Measurements from ENCODE around the gene TACC2.
"Not testable (repeated sequence)": the region's sequence is repeated elsewhere in the genome, so short reads cannot be mapped to it uniquely, and the experiment has no call there.

Gene TACC2

GRCh38 chr10:121981346-121981745 is 7.6 kb upstream of the TACC2 start:
- DNase-seq, result no peak

DNA sequence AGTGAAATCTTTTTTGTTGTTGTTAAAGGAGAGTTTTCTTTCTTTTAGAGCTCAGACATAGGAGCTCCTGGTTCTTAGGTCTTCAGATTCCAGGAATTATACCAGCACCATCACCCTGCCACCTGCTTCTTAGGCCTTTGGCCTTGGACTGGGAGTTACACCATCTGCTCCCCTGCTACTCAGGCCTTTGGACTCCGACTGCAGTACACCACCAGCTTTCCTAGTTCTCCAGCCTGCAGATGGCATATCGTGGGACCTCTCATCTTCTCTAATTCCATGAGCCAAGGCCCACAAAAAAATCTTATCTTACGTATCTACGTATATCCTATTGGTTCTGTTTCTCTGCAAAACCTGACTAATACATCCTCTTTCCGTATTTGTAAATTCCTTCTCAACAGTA is 5.1 kb upstream of the TACC2 start:
- DNase-seq, result peak; percentile 43

DNA sequence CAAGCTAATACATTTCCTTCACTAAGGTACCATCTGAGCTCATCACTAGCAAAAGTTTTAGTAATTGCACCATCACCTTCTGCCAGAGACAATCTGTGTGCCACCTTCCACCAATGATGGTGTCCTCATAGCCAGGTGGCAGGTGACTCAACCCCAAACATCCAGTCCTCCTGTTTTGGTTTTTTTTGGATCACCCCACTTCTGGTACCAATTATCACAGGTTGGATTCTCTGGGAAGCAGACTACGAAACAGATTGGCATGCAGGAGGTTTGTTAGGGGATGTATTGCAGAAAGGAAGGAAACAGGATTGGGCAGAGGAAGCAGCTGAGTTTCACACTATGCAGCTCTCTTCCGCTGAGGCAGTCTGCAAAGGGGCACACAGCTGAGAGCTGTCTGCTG is 4.5 kb upstream of the TACC2 start:
- DNase-seq, result no peak

DNA sequence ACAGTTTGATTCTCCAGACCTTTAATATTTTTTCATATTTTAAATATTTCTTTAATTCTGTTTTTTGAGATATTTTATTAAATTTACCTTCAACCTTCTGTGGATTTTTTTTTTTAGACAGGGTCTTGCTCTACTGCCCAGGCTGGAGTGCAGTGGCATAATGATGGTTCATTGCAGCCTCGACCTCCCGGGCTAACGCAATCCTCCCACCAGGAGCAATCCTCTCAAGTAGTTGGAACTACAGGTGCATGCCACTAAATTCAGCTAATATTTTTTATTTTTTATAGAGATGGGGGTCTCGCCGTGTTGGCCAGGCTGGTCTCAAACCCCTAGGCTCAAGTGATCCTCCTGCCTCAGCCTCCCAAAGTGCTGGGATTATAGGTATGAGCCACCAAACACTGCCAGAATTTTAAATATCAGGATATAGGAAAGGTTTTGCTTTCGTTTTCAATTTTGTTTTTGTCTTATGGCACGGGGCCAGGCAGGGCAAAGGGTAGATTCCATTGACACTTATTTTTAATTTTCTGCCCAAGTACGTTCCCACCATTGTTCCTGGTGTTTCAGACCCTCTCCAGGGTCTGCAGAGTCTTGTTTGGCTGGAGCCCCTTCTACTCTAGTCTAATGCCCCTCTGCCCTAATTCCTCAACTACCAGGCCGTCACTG is 1.2 kb downstream of the TACC2 start:
- no peak for DNase-seq

- DNase-seq, result not testable (repeated sequence)
These were observed 2.8 kb downstream of the TACC2 start for GRCh38 chr10:121991727-121992126.

- DNase-seq, result no peak
These were observed 5.5 kb downstream of the TACC2 start for GRCh38 chr10:121994429-121994941.

GRCh38 chr10:121998462-121998861 is 9.5 kb downstream of the TACC2 start:
- DNase-seq, result no peak

DNA sequence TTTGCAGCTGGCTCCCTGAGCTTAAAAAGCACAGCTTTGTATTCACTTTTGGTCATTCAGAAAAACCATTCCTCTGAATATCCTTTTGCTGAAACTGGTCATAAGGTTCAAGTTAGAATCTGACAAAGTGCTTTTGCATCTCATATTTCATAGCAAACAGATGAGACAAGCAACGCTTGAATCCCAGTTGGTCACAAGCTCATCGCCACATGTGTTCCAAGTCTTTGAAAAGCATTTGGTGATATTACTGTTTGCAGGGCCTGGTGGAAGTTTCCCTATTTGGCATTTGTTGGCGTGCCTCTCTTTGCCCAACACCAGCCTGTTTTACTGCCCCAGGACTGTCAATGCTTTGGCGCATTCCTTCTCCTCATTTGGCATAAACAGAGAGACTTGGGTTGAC is 10.3 kb downstream of the TACC2 start:
- DNase-seq, result no peak

DNA sequence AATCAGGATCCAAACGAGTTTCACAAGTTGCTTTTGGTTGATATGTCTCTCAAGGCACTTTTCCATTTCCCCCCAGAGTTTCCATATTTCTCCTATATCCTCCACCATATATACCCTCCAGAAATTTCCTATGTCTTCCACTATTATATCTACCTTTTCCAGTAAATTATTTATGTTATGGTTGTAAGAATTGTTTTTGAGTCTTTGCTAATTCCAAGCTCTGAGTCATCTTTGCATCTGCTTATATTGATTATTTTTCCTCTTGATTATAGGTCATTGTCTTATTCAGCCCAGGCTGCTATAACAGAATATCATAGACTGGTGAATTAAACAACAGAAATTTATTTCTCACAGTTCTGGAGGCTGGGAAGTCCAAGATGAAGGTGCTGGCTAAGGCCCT is 12.7 kb downstream of the TACC2 start:
- no peak for DNase-seq

DNA sequence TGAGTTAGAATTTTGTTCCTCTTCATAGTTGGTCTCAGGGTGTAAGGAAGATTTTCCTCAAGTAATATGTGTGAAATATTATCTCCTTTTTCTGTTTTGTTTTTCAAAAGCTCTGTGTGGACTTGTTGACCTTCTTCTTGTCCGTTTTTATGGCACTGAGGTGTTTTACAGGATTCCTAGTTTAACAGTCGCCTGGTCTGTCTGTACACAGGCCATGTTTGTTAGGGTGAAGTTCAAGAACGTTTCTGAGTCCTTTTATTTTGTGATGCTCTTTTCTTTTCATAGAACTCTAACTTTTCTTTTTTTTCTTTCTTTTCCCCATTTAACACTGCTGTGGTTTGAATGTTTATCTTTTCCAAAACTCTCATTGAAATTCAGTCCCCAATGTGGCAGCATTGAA is 18.5 kb downstream of the TACC2 start:
- no peak for DNase-seq

- DNase-seq, result no peak
These were observed 21.6 kb downstream of the TACC2 start for GRCh38 chr10:122010405-122011050.

DNA sequence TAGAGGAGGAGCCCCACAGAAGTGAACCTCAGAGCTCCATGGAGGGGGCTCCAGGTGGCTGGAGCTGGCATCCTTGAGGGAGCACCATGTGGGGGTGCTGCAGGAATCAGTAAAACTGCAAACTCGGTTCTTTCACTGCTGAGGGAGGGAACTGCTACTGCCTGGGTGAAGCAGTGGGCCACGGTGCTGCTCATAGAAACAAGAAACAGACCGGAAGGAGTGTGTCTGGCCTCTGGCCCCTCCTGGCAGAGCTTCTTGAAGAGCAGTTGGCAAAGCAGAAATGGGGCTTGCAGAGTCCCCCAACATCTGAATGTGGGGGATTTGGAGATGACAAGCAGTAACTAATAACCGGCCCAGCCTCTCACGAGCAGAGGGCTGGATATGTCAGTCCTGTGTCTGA is 23.8 kb downstream of the TACC2 start:
- no peak for DNase-seq

DNA sequence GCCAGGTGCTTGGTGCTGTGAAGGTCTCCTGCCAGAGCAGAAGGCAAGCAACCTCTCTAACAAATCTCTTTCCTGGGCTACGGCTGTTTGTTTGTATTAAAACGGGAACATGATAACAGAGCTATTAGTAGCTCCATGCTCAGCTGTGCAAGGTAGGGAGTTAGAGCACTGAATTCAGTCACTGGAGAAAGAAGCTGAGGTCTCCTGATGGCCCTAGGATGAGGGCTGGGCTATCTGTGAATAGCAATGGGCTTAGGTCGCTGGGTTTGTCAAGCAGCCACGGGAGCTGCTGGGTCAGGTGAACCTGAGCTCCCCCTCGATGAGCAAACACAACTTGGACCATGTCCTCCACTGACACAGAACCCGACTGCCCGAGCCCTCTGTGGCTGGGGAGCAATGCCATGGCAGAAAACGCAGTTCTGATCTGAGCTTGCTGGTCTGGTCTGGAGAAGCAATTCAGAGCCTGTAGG is 24.4 kb downstream of the TACC2 start:
- no peak for DNase-seq

- no peak for DNase-seq
These were observed 25.8 kb downstream of the TACC2 start for GRCh38 chr10:122014652-122015248.

DNA sequence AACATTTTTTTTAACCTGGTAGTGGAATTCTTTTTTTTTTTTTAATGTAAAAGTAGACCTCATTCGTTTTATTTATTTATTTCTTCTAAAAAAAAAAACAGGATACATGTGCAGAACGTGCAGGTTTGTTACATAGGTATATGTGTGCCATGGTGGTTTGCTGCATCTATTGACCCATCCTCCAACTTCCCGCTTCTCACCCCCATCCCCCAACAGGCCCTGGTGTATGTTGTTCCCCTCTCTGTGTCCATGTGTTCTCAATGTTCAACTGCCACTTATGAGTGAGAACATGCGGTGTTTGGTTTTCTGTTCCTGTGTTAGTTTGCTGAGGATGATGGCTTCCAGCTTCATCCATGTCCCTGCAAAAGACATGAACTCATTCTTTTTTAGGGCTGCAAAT is 29.0 kb downstream of the TACC2 start:
- DNase-seq, result not testable (repeated sequence)

- DNase-seq, result no peak
These were observed 29.5 kb downstream of the TACC2 start for GRCh38 chr10:122018491-122018890.

DNA sequence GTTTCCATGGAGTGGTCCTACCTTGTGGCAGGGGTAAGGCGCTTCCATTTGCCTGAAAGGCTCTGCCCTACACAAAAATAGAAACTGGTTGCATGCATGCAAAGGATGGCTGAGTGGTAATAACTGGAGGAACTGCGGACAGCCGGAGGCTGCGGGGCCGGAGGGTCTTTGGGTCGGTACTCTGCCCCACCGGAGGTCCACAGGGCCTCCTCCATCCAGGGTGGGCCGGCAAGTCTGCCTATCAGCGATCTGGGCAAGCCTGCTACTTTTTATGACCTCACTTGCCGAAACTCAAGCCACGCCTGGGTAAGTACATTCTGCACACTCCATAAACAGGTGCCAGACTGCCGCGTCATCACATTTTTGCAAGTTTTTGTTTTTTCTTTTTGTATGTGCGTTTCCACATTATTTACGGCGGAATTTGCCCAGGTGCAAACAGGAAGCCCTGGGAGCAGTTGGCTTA is 30.0 kb downstream of the TACC2 start:
- no peak for DNase-seq

- DNase-seq, result peak; percentile 15
These were observed 30.5 kb downstream of the TACC2 start for GRCh38 chr10:122019414-122019975.

DNA sequence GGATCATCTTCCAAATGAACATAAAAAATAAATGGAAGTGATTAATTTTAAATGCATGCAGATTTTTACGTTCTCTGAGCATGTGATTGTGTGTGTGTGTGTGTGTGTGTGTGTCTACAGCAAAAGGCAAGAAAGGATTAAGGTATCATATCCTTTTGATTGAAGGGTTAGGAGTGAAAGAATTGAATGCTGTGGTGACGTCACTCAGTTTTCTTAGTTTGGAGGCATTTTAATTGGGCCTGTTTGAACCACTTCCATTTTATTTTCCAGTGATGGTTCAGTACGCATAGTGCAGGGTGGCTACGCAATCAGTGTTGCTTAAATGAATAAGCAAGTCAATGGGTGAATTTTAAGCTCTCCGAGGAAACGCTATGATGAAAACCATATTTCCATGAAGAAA is 31.3 kb downstream of the TACC2 start:
- no peak for DNase-seq

DNA sequence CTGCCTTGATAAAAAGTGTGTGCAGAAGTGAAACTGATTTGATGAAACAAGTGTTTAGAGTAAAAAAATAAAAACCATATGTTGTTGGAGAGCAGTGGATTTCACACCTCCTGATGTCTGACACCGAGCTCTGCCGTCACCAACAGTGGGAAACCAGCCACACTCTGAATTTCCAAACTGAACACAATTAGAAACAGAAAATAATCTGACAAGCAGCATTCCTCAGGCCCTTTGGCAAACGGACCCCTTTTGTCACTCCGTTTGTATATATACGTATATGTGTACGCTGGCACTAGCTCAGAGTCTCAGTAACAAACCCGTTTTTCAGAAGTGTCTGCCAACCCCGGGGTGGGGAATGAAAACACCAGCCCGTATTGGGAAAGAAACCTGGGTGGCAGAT is 32.4 kb downstream of the TACC2 start:
- DNase-seq, result no peak

- DNase-seq, result no peak
These were observed 32.9 kb downstream of the TACC2 start for GRCh38 chr10:122021828-122022227.

DNA sequence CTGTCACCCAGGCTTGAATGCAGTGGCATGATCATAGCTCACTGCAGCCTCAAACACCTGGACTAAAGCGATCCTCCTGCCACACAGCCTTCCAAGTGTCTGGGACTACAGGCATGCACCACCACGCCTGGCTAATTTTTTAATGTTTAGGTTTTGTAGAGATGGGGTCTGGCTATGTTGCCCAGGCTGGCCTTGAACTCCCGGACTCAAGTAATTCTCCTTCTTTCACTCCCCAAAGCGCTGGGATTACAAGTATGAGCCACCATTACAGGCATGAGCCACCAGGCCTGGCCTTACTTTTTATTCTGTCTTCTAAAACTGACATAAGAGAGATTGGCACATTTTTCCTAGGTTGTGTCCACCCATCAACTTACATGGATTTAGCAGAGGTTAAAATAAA is 33.3 kb downstream of the TACC2 start:
- no peak for DNase-seq

GRCh38 chr10:122023257-122023656 is 34.3 kb downstream of the TACC2 start:
- DNase-seq, result not testable (repeated sequence)
